HG03378 (cell line): ENCODE data around the gene ZNF783.
"Not testable (repeated sequence)": the region's sequence is repeated elsewhere in the genome, so short reads cannot be mapped to it uniquely, and the experiment has no call there.

ENCODE experiments used
- ATAC-seq: cut with Tn5 transposase; IDR thresholded peaks from one replicate; pipeline ENCODE4 v1.9.1; 2021; ENCODE audit warnings: mild to moderate bottlenecking, moderate library complexity; ENCODE audit not compliant: unreplicated experiment

ZNF783 gene

GRCh38 chr7:149296368-149296767, 34.4 kb downstream of the ZNF783 start:
- no peak for ATAC-seq

GRCh38 chr7:149297034-149297755, 35.2 kb downstream of the ZNF783 start:
- peak; percentile 41 for ATAC-seq

- ATAC-seq: no peak
Observed at GRCh38 chr7:149300620-149301285, 38.8 kb downstream of the ZNF783 start.

DNA sequence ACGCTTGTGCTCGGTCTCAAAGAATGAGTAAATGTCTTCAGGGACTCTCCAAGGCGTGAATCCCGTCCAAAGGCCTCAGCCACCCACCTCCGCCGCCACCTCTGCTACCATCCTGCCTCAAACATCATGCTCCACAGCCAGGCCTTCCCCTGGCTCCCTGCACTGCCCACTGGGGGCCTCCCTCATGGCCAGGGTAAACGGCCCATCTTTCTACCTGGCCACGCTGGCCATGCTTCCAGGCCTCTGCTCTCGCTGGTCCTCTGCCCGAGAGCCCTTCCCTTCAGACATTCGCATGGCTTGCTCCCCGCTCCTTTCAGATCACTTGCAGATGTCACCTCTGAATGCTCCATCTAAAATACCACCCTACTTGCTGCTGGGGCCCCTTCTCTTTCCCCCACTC, 40.2 kb downstream of the ZNF783 start:
- no peak for ATAC-seq

DNA sequence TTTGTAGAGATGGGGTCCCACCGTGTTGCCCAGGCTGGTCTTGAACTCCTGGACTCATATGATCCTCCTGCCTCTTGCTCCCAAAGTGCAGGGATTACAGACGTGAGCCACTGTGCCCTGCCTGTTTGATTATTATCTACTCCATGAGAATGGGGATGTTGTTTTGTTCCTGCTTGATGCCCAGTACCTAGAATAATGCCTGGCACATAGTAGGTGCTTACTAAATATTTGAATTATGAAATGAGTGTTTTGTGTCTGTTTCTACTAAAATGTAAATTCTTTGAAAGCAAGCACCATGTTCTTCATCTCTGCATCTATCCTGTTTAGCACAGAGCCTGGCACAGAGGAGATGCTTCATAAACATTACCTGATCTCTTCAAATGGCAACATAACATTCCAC, 40.9 kb downstream of the ZNF783 start:
- ATAC-seq: no peak

- ATAC-seq: no peak
Observed at GRCh38 chr7:149304006-149304405, 42.0 kb downstream of the ZNF783 start.

- no peak for ATAC-seq
Observed at GRCh38 chr7:149306854-149307253, 44.9 kb downstream of the ZNF783 start.

DNA sequence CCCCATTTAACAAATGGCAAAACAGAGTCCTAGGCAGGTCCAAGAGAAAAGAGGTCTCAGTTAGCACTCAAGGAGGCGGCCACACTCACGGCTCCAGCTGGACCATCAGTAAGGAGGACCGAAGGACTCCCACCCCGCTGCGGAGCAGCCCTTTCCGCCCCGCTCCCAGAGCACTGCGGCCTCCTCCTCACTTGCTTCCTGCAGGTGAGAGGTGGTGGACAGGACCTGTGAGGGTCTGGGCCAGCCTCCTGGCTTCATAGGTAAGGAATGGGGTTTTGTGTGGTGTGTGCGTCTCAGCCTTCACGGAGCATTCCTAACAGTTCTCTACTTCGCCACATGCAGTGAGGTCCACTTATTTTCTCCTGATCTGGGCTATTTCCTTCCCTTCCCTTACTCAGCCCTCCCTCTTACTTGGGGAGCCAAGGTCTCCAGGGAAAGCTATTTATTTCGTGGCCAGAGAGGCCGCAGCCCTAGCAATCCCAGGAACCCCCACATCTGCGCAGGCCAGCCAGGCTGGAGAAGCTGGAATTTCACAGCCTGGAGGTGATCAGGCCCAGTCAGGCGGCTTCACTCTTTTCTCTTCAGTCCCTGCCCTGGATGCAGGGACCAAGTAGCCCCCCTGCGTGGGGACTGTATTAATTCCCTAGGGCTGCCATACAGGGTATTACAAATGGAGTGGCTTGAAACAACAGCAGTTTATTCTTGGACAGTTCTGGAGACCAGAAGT, 45.9 kb downstream of the ZNF783 start:
- ATAC-seq: no peak

GRCh38 chr7:149310113-149310836, 48.3 kb downstream of the ZNF783 start:
- no peak for ATAC-seq

DNA sequence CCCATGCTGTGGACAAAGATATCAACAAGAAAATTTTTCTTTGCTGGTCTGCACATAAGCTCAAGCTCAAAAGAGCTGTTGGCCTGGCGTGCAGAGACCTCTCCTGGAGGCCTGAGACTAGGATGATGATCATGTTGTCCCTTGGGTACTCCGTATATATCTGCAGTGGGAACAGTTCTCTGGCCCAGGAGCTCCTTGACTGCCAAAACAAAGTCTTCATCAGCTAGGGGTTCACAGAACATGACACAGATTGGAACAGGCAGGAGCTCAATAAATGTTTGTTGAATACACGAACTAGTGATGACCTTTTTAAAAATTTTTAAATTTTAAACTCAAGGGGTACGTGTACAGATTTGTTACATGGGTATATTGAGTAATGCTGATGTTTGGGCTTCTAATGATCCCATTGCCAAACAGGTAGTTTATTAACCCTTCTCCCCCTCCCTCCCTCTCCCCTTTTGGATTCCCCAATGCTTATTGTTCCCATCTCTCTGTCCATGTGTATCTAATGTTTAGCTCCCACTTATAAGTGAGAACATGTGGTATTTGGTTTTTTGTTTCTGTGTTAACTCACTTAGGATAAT, 49.1 kb downstream of the ZNF783 start:
- no peak for ATAC-seq

DNA sequence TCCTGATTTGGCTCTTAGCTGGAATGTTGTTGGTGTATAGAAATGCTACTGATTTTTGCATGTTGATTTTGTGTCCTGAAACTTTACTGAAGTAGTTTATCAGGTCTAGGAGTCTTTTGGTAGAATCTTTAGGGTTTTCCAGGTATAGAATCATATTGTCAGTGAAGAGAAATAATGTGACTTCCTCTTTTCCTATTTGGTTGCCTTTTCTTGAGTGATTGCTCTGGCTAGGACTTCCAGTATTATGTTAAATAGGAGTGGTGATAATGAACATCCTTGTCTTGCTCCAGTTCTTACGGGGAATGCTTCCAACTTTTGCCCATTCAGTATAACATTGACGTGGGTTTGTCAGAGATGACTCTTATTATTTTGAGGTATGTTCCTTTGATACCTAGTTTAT, 52.0 kb downstream of the ZNF783 start:
- no peak for ATAC-seq

- ATAC-seq: no peak
Observed at GRCh38 chr7:149316606-149317005, 54.6 kb downstream of the ZNF783 start.

- ATAC-seq: no peak
Observed at GRCh38 chr7:149317496-149317895, 55.5 kb downstream of the ZNF783 start.

DNA sequence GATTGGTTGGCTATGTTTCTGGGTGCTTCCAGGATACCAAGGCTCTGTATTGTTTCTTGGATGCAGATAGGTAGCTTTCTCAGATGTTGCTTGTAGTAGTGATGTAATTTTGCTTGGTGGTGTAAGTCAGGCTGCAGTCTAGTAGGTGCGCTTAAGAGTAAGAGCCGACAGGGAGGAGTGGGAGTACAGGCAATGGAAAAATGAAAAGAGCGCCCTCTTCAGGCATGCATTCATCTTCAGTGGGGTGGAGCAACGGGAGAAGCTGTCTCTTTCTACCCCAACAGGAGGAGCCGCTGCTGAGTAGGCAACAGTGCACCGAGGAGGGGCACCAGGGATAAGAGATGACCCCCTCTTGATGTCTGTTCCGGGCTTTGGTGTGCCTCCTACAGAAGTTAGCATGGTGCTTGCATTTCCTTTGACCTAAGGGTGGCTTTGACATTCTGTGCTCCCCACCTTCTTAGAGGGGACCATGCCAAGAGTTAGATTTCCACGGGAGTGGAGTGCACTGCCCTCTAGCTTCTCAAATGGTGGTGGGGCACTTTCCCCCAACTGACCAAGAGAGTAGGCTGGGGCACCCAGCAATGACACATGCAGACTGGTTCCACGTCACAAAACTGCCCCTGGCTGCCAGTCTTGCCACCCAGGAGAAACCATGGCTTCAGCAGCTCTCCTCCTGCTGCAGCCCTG, 56.1 kb downstream of the ZNF783 start:
- no peak for ATAC-seq

GRCh38 chr7:149319376-149319775, 57.4 kb downstream of the ZNF783 start:
- ATAC-seq: no peak

DNA sequence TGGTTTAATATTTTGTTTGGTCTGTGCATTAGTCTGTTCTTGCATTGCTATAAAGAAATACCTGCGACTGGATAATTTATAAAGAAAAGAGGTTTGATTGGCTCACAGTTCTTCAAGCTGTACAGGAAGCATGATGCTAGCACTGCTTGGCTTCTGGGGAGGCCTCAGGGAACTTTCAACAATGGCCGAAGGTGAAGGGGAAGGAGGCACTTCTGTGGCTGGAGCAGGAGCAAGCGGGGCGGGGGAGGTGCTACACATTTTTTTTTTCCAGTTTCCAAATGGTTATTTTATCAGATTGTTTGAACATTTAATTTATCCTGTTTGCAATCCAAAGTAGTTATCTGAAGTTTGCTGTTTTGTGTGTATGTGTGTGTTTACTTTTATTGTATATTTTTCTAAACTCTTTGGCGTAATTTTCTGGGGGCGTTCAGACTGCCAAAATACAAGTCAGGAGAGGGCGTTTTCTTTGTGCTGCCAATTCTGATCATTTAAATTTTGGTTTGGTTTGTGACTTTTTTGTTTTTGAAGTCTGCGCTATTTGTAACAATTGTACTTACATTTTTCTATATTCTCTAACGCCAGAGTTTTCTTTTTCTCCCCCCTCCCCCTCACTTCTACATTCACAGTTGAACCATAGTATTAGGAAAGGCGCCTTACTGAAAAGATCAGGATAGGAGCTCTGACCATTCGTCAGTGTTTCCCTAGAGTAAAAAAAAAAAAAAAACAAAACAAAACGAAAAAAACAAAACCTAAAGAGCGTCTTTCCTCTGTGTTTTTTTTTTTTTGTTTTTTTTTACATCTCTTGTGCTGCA, 58.5 kb downstream of the ZNF783 start:
- ATAC-seq: no peak

GRCh38 chr7:149321125-149321905, 59.3 kb downstream of the ZNF783 start:
- not testable (repeated sequence) for ATAC-seq

- ATAC-seq: no peak
Observed at GRCh38 chr7:149321978-149322541, 60.1 kb downstream of the ZNF783 start.
